ENCODE results near the gene C19orf73.

DNA sequence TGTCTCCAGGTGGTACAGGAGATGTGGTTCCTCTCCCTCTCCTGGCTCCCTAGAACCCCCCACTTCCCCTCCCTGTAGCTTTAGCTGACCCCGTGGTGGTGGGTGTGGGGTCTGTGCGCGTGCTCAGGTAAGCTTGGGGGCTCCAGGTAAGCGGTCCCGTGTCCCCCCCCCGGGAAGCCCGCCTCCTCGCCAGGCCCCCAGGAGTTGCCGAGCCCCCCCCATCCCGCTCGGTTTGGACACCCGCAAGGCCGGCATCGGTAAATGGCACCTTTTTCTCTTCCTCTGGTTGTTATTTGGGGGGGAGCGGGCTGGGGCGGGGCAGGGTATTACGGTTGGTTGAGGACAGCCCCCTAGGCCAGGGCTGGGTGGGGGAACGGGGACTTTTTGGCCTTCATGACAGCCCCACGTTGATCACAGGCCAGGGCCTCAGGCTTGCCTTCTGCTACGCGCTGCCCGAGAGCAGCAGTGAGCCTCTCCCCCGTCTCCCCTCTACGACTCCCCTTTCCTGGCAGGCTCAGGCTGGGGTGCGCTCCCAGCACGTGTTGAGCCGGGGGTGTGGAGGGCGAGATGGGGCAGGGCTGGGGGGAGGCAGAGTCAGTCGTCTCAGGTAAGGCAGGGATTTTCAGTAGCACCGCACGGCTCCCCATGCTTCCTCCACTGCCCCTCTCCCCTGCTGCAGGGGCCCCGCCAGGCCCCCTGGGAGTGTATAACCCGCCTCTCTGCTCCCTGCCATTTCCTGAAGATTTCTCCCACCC, 15.4 kb downstream of the C19orf73 start:
- TF ChIP-seq, protein P1, sequence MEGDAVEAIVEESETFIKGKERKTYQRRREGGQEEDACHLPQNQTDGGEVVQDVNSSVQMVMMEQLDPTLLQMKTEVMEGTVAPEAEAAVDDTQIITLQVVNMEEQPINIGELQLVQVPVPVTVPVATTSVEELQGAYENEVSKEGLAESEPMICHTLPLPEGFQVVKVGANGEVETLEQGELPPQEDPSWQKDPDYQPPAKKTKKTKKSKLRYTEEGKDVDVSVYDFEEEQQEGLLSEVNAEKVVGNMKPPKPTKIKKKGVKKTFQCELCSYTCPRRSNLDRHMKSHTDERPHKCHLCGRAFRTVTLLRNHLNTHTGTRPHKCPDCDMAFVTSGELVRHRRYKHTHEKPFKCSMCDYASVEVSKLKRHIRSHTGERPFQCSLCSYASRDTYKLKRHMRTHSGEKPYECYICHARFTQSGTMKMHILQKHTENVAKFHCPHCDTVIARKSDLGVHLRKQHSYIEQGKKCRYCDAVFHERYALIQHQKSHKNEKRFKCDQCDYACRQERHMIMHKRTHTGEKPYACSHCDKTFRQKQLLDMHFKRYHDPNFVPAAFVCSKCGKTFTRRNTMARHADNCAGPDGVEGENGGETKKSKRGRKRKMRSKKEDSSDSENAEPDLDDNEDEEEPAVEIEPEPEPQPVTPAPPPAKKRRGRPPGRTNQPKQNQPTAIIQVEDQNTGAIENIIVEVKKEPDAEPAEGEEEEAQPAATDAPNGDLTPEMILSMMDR (IDR thresholded peaks at IDR 0.05), result no peak
- TF ChIP-seq POLR2A (IDR thresholded peaks at IDR 0.05), result no peak
- TF ChIP-seq POLR2AphosphoS5 (IDR thresholded peaks at IDR 0.05), result no peak
